GM23338 (cell line): ENCODE results near the gene OMA1.

Experiments
- CREB1 ChIP-seq: fragments of 250-450 bp; sonication (Bioruptor Pico); IDR thresholded peaks from 2 replicates; pipeline ENCODE4 v1.5.0; 2020; ENCODE audit warnings: low read depth, mild to moderate bottlenecking, moderate library complexity
- CTCF ChIP-seq, 2 experiments: fragments of 200-600 bp in 1 of 2; sonication (generic) in 1 of 2; conservative IDR thresholded peaks; 2 replicates each; pipeline versions ENCODE4 v1.5.1 to v1.6.1; 2016 to 2017; ENCODE audit warnings: antibody characterized with exemption in 2 of 2, low read depth in 2 of 2, mild to moderate bottlenecking in 2 of 2, moderate library complexity in 1 of 2
- ETS1 ChIP-seq: IDR thresholded peaks from 2 replicates; pipeline ENCODE4 v1.6.1; 2016; ENCODE audit warnings: antibody characterized with exemption
- EZH2 ChIP-seq: fragments of 200-600 bp; sonication (generic); IDR thresholded peaks from one replicate; pipeline ENCODE4 v1.8.0; 2017; ENCODE audit warnings: antibody characterized with exemption, mild to moderate bottlenecking, low read depth; ENCODE audit not compliant: unreplicated experiment
- EZH2phosphoT487 ChIP-seq: fragments of 200-600 bp; sonication (generic); IDR thresholded peaks from one replicate; pipeline ENCODE4 v1.8.1; 2018; ENCODE audit warnings: antibody characterized with exemption; ENCODE audit not compliant: unreplicated experiment
- JUNB ChIP-seq: IDR thresholded peaks from one replicate; pipeline ENCODE4 v1.6.1; 2016; ENCODE audit warnings: antibody characterized with exemption; ENCODE audit not compliant: unreplicated experiment
- NANOG ChIP-seq: IDR thresholded peaks from 2 replicates; pipeline ENCODE4 v1.6.1; 2016; ENCODE audit warnings: antibody characterized with exemption, borderline replicate concordance
- POLR2AphosphoS5 ChIP-seq: IDR thresholded peaks from 2 replicates; pipeline ENCODE4 v1.6.1; 2016; ENCODE audit warnings: antibody characterized with exemption, low read depth
- REST ChIP-seq: IDR thresholded peaks from one replicate; pipeline ENCODE4 v1.6.1; 2018; ENCODE audit warnings: antibody characterized with exemption; ENCODE audit not compliant: unreplicated experiment
- STAT1 ChIP-seq: IDR thresholded peaks from one replicate; pipeline ENCODE4 v1.6.1; 2016; ENCODE audit warnings: antibody characterized with exemption; ENCODE audit not compliant: unreplicated experiment
- ZNF331 ChIP-seq: fragments of 250-450 bp; sonication (Bioruptor Pico); IDR thresholded peaks from 2 replicates; pipeline ENCODE4 v1.5.0; 2020; ENCODE audit warnings: low read depth, mild to moderate bottlenecking, moderate library complexity

- TF ChIP-seq EZH2: no peak
- no peak for TF ChIP-seq CTCF (conservative IDR thresholded peaks at IDR 0.05; ENCODE audit: low read depth in 2 of 2)
- TF ChIP-seq POLR2AphosphoS5: no peak
- no peak for TF ChIP-seq REST
- no peak for TF ChIP-seq EZH2phosphoT487
- TF ChIP-seq CREB1: no peak
- no peak for TF ChIP-seq NANOG
- no peak for TF ChIP-seq JUNB
- no peak for TF ChIP-seq STAT1
- TF ChIP-seq ETS1: no peak
- no peak for TF ChIP-seq ZNF331 (CRISPR knock-in tag)
These were observed 39.7 kb upstream of the OMA1 start for GRCh38 chr1:58586271-58586670.
